ENCODE measurements around the gene AGO1. TPM values are rescaled to one million over a fixed set of nuclear protein-coding genes. Genes with fewer than 3 reads are reported as not detected.
"Not testable (repeated sequence)": the region's sequence is repeated elsewhere in the genome, so short reads cannot be mapped to it uniquely, and the experiment has no call there.

Gene AGO1
- total and polyA plus RNA-seq, 7 donors: 3.0 to 26.3 (median 17.1) TPM

DNA sequence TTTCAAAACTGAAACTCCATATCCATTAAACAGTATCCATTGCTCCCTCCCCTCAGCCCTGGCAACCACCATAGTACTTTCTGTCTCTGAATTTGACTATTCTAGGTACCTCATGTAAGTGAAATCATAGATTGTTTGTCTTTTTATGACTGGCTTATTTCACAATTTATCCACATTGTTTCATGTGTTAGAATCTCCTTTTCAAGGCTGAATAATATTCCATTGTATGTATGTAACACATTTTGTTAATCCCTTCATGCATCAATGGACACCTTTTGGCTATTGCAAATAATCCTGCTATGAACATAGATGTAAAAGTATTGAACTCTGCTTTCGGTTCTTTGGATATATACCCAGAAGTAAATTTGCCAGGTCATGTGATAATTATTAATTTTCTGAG lies 85.4 kb downstream of the AGO1 start:
- DNase-seq: no peak
- H3K9me3 ChIP-seq: no peaks in the 10 kb centered on the region
- H3K4me3 ChIP-seq: no peak overlapping the region
- H3K27ac ChIP-seq: no peak overlapping the region
- intact Hi-C loops (cut with DNase I): no loop called here
- 96 to 98% methylated on average over 1 of the region's 1 CpG for WGBS, 2 donors
- H3K27me3 ChIP-seq: no peaks in the 10 kb centered on the region
- H3K36me3 ChIP-seq: peaks cover 0 to 35% (median 7%) of the 10 kb centered on the region in 4 donors
- no peaks in the 10 kb centered on the region for H3K4me1 ChIP-seq
- no peak for TF ChIP-seq POLR2AphosphoS5 (IDR thresholded peaks at IDR 0.05)
- no peak for TF ChIP-seq EP300 (IDR thresholded peaks at IDR 0.05)
- TF ChIP-seq, protein P1, sequence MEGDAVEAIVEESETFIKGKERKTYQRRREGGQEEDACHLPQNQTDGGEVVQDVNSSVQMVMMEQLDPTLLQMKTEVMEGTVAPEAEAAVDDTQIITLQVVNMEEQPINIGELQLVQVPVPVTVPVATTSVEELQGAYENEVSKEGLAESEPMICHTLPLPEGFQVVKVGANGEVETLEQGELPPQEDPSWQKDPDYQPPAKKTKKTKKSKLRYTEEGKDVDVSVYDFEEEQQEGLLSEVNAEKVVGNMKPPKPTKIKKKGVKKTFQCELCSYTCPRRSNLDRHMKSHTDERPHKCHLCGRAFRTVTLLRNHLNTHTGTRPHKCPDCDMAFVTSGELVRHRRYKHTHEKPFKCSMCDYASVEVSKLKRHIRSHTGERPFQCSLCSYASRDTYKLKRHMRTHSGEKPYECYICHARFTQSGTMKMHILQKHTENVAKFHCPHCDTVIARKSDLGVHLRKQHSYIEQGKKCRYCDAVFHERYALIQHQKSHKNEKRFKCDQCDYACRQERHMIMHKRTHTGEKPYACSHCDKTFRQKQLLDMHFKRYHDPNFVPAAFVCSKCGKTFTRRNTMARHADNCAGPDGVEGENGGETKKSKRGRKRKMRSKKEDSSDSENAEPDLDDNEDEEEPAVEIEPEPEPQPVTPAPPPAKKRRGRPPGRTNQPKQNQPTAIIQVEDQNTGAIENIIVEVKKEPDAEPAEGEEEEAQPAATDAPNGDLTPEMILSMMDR (IDR thresholded peaks at IDR 0.05): no peak
- no peak for TF ChIP-seq POLR2A (IDR thresholded peaks at IDR 0.05)

DNA sequence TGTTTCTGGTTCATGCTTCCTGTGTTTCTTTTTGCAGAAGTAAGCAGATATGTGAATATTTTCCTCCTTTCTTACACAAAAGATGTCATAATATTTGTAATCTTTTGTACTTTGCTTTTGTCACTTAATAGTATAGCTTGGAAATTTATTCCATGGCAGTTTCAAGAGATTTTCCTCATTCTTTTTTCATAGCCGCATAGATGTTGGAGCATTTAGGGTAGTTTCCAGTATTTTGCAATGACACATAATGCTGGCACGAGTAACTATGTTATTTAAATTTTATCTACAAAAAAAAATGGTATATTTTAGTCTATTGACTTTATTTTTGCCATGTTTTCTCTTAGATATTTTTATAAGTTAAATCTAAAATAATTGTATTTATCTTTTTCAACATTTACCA lies 88.6 kb downstream of the AGO1 start:
- Histone ChIP-seq H3K4me1 (no peaks in the 10 kb centered on the region), H3K4me3 (no peak overlapping the region), H3K9me3 (no peaks in the 10 kb centered on the region), H3K27ac (no peak overlapping the region), H3K36me3 (peaks cover 0 to 50% (median 11%) of the 10 kb centered on the region in 4 donors), H3K27me3 (no peaks in the 10 kb centered on the region)
- TF ChIP-seq POLR2AphosphoS5 (IDR thresholded peaks at IDR 0.05): no peak
- TF ChIP-seq POLR2A (IDR thresholded peaks at IDR 0.05): no peak
- TF ChIP-seq, protein P1 (IDR thresholded peaks at IDR 0.05): no peak
- no peak for TF ChIP-seq EP300 (IDR thresholded peaks at IDR 0.05)
- intact Hi-C loops (cut with DNase I): no loop called here
- no peak for DNase-seq
- 96 to 98% methylated on average over 2 of the region's 2 CpGs for WGBS, 2 donors

DNA sequence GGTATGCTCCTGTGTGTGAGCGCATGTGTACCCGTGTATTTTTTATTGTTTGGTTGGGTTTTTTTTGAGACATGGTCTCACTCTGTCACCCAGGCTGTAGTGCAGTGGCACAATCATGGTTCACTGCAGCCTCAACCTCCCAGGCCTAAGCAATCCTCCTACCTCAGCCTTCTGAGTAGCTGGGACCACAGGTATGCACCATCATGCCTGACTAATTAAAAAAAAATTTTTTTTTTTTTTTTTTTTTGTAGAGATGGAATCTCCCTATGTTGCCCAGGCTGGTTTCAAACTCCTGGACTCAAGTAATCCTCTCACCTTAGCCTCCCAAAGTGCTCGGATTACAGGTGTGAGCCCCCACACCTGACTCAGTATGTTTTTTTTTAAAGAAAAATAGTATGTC lies 89.6 kb downstream of the AGO1 start:
- H3K4me3 ChIP-seq; H3K9me3 ChIP-seq; H3K27ac ChIP-seq; H3K4me1 ChIP-seq; DNase-seq; intact Hi-C loops (cut with DNase I); H3K27me3 ChIP-seq: not testable (repeated sequence)
- H3K36me3 ChIP-seq: peaks cover 0 to 47% (median 11%) of the 10 kb centered on the region in 4 donors
- 96 to 97% methylated on average over 3 of the region's 3 CpGs for WGBS, 2 donors

DNA sequence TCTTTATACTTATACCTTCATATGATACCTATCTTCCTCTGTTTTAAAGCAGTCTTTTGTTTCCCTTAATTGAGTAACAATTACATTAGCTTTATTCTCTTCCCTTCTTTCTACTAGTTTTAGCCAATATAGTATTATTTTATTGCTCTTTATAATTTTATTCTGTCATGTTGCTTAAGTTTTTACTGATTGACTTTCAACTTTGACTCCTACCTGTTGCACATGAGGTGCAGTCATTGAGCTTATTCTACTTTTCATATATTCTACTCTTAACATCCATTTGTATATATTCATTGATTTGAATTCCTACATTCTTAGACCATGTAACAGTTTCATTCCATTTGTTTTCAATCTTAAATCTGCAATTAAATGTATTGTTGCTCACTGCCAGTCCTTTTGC lies 97.1 kb downstream of the AGO1 start:
- TF ChIP-seq EP300 (IDR thresholded peaks at IDR 0.05) (no peak), POLR2A (IDR thresholded peaks at IDR 0.05) (no peak), POLR2AphosphoS5 (IDR thresholded peaks at IDR 0.05) (no peak)
- TF ChIP-seq, protein P1 (IDR thresholded peaks at IDR 0.05): no peak
- peaks cover 0 to 30% (median 2%) of the 10 kb centered on the region in 4 donors for H3K36me3 ChIP-seq
- H3K27me3 ChIP-seq: no peaks in the 10 kb centered on the region
- H3K9me3 ChIP-seq: no peaks in the 10 kb centered on the region
- H3K4me1 ChIP-seq: no peaks in the 10 kb centered on the region
- H3K27ac ChIP-seq: no peak overlapping the region
- DNase-seq: no peak
- intact Hi-C loops (cut with DNase I): no loop called here
- H3K4me3 ChIP-seq: no peak overlapping the region

Other genes starting within 250 kb of the AGO1 start
- 10 to 100 TPM; 29.3 to 34.2 (median 31.0) TPM for gene PSMB2, start 241.7 kb upstream of the AGO1 start, total RNA-seq
- gene PSMB2, start 241.7 kb upstream of the AGO1 start, polyA plus RNA-seq: 10 to 100 TPM; 29.4 to 66.5 (median 37.2) TPM
- 10 to 100 TPM; 21.6 to 32.5 (median 27.6) TPM for gene C1orf216, start 164.3 kb upstream of the AGO1 start, total RNA-seq
- gene C1orf216, start 164.3 kb upstream of the AGO1 start, polyA plus RNA-seq: 1 to 10 TPM; 2.1 to 6.4 (median 3.6) TPM
- gene CLSPN, start 113.2 kb upstream of the AGO1 start, total RNA-seq: under 1 TPM in 3 of 4 donors, not detected in 1; under 0.01 to 0.41 (median 0.16) TPM
- gene CLSPN, start 113.2 kb upstream of the AGO1 start, polyA plus RNA-seq: 1 to 10 TPM in 2 of 3 donors, not detected in 1; 1.6 to 5.3 TPM
- 10 to 100 TPM; 16.8 to 29.9 (median 20.6) TPM for gene AGO4, start 75.2 kb upstream of the AGO1 start, total RNA-seq
- 1 to 10 TPM; 3.5 to 6.4 (median 4.8) TPM for gene AGO4, start 75.2 kb upstream of the AGO1 start, polyA plus RNA-seq
- 10 to 100 TPM; 18.5 to 27.4 (median 19.3) TPM for gene AGO3, start 47.9 kb downstream of the AGO1 start, total RNA-seq
- gene AGO3, start 47.9 kb downstream of the AGO1 start, polyA plus RNA-seq: 1 to 10 TPM in 2 of 3 donors, under 1 TPM in 1; 0.60 to 5.6 (median 1.2) TPM
- gene TEKT2, start 200.9 kb downstream of the AGO1 start, total RNA-seq: under 1 TPM in 1 of 4 donors, not detected in 3; 0.33 TPM
- under 1 TPM in 1 of 3 donors, not detected in 2; 0.19 TPM for gene TEKT2, start 200.9 kb downstream of the AGO1 start, polyA plus RNA-seq
- 10 to 100 TPM; 24.3 to 49.6 (median 37.0) TPM for gene ADPRS, start 205.7 kb downstream of the AGO1 start, total RNA-seq
- 10 to 100 TPM; 21.6 to 30.0 (median 29.6) TPM for gene ADPRS, start 205.7 kb downstream of the AGO1 start, polyA plus RNA-seq
- 10 to 100 TPM in 1 of 4 donors, 1 to 10 TPM in 3; 1.8 to 13.0 (median 4.3) TPM for gene COL8A2, start 242.0 kb downstream of the AGO1 start, total RNA-seq
- 1 to 10 TPM in 2 of 3 donors, under 1 TPM in 1; 0.60 to 3.2 (median 2.4) TPM for gene COL8A2, start 242.0 kb downstream of the AGO1 start, polyA plus RNA-seq